Activated CD8-positive, alpha-beta T cell treated with anti-CD3 and anti-CD28 coated beads, Interleukin-2, amount 10 ng/mL, durations not matched to agents 7 days and 5 days (primary cell): ENCODE results near the gene HSD17B13. TPM values are rescaled to one million over a fixed set of nuclear protein-coding genes. Genes with fewer than 3 reads are reported as not detected.

Experiments
- ATAC-seq: fragments of 150-1000 bp; cut with Tn5 transposase; one replicate; pipeline ENCODE4 v1.10.0; 2021; ENCODE audit warnings: moderate library complexity
- CTCF ChIA-PET: fragments of 350-600 bp; sonication (Branson Sonifier 250); formaldehyde crosslinking; loops from one replicate; lab custom pipeline; 2021; ENCODE audit warnings: antibody characterized with exemption; lab: Charles Lee
- POLR2A ChIA-PET: fragments of 350-600 bp; sonication (Branson Sonifier 250); formaldehyde crosslinking; loops from one replicate; lab custom pipeline; 2021; ENCODE audit warnings: antibody characterized with exemption; lab: Charles Lee
- DNase-seq: peaks from one replicate; pipeline ENCODE4 v3.0.0-alpha.2; 2020
- H3K27ac Mint-ChIP-seq: one replicate; pipeline ENCODE4 v1.8.0; 2021; ENCODE audit warnings: mild to moderate bottlenecking, mixed read lengths
- H3K27me3 Mint-ChIP-seq: one replicate; pipeline ENCODE4 v1.8.0; 2021; ENCODE audit warnings: low read depth, mixed read lengths
- H3K36me3 Mint-ChIP-seq: one replicate; pipeline ENCODE4 v1.8.0; 2021; ENCODE audit warnings: low read depth, mixed read lengths
- H3K4me1 Mint-ChIP-seq: one replicate; pipeline ENCODE4 v1.8.0; 2021; ENCODE audit warnings: low read depth, mixed read lengths
- H3K4me3 Mint-ChIP-seq: one replicate; pipeline ENCODE4 v1.8.0; 2021; ENCODE audit warnings: mild to moderate bottlenecking, mixed read lengths
- H3K9me3 Mint-ChIP-seq: one replicate; pipeline ENCODE4 v1.8.0; 2022; ENCODE audit warnings: mixed read lengths; ENCODE audit not compliant: insufficient read depth
- microRNA-seq: library from miRNA; unstranded; fragments of <30 nt; microRNA quantifications from one replicate; pipeline ENCODE4 v1.2.0, GENCODE V29; 2022
- total RNA-seq, 2 experiments: library from RNA; stranded (reverse); gene quantifications; one replicate each; pipeline ENCODE4 v1.2.3, GENCODE V29; 2021

HSD17B13 gene
- total RNA-seq, 2 experiments from 2014 or later: 0.16 TPM

- ChIA-PET CTCF (no interaction called here), POLR2A (no interaction called here)
- DNase-seq (no peak), ATAC-seq (no peak)
- Mint-ChIP-seq H3K27ac (no peak overlapping the region), H3K27me3 (peaks cover 4% of the 10 kb centered on the region), H3K4me1 (no peaks in the 10 kb centered on the region), H3K36me3 (no peaks in the 10 kb centered on the region), H3K4me3 (no peak overlapping the region), H3K9me3 (peaks cover 9% of the 10 kb centered on the region)
Measured at GRCh38 chr4:87258677-87259076, 64.0 kb downstream of the HSD17B13 start.

GRCh38 chr4:87257523-87257922 lies 65.2 kb downstream of the HSD17B13 start:
- no peaks in the 10 kb centered on the region for H3K36me3 Mint-ChIP-seq
- ATAC-seq (no peak), DNase-seq (no peak)
- H3K27ac Mint-ChIP-seq: no peak overlapping the region
- no peak overlapping the region for H3K4me3 Mint-ChIP-seq
- peaks cover 9% of the 10 kb centered on the region for H3K9me3 Mint-ChIP-seq
- H3K4me1 Mint-ChIP-seq: no peaks in the 10 kb centered on the region
- H3K27me3 Mint-ChIP-seq: peaks cover 4% of the 10 kb centered on the region
- ChIA-PET CTCF (no interaction called here), POLR2A (no interaction called here)

- Mint-ChIP-seq H3K9me3 (peaks cover 9% of the 10 kb centered on the region), H3K4me1 (no peaks in the 10 kb centered on the region), H3K27ac (no peak overlapping the region), H3K27me3 (peaks cover 4% of the 10 kb centered on the region), H3K36me3 (no peaks in the 10 kb centered on the region), H3K4me3 (no peak overlapping the region)
- ChIA-PET POLR2A (no interaction called here), CTCF (no interaction called here)
- ATAC-seq: no peak
- no peak for DNase-seq
Measured at GRCh38 chr4:87255755-87256154, 66.9 kb downstream of the HSD17B13 start.

Small RNA genes within 50 kb of the gene (microRNA-seq; reads per million reads assigned to microRNA genes)
- not detected for gene MIR5705

Other genes with a start within 250 kb of the HSD17B13 start
- 10 to 100 TPM; 13.4 to 15.8 TPM for gene KLHL8, start 102.3 kb downstream of the HSD17B13 start, total RNA-seq
- gene HSD17B11, start 68.3 kb upstream of the HSD17B13 start, total RNA-seq: 10 to 100 TPM; 30.2 to 32.2 TPM
- 10 to 100 TPM; 10.9 to 11.0 TPM for gene NUDT9, start 99.7 kb upstream of the HSD17B13 start, total RNA-seq
- not detected for gene SPARCL1, start 206.5 kb upstream of the HSD17B13 start, total RNA-seq